Measurements from ENCODE around the gene NALF2.

- TF ChIP-seq CTCF (IDR thresholded peaks at IDR 0.05 in 8 of 11, conservative IDR thresholded peaks at IDR 0.05 in 3 of 11) (no peak), POLR2A (IDR thresholded peaks at IDR 0.05) (no peak)
These were observed 37.8 kb downstream of the NALF2 start for GRCh38 chrX:69541956-69542355.

Measured in spleen (tissue), 7 donors.